ENCODE data around the gene ARHGAP35.
"Not testable (repeated sequence)": the region's sequence is repeated elsewhere in the genome, so short reads cannot be mapped to it uniquely, and the experiment has no call there.

The ARHGAP35 gene

GRCh38 chr19:46844067-46844489 lies 16.7 kb upstream of the ARHGAP35 start:
- DNase-seq (ENCODE audit: low spot score) = no peak

- DNase-seq (ENCODE audit: low spot score) = no peak
Measured at GRCh38 chr19:46845959-46846459, 14.8 kb upstream of the ARHGAP35 start.

- DNase-seq (ENCODE audit: low spot score) = no peak
Measured at GRCh38 chr19:46847528-46847927, 13.3 kb upstream of the ARHGAP35 start.

GRCh38 chr19:46848389-46848788 lies 12.4 kb upstream of the ARHGAP35 start:
- DNase-seq (ENCODE audit: low spot score) = no peak

- DNase-seq (ENCODE audit: low spot score) = no peak
Measured at GRCh38 chr19:46849610-46850009, 11.2 kb upstream of the ARHGAP35 start.

GRCh38 chr19:46850228-46851203 lies 10.3 kb upstream of the ARHGAP35 start, which contains the start of gene AP2S1:
Gene AP2S1 (minus strand): TSS chr19:46850846. CDS start chr19:46850766, 80 bp downstream.
- peak; percentile 91 for DNase-seq (ENCODE audit: low spot score)

- DNase-seq (ENCODE audit: low spot score) = no peak
Measured at GRCh38 chr19:46852830-46853229, 8.0 kb upstream of the ARHGAP35 start.

GRCh38 chr19:46854698-46855097 lies 6.1 kb upstream of the ARHGAP35 start:
- DNase-seq (ENCODE audit: low spot score) = not testable (repeated sequence)

GRCh38 chr19:46856062-46857022 lies 4.5 kb upstream of the ARHGAP35 start:
- DNase-seq (ENCODE audit: low spot score) = peak; percentile 88

- no peak for DNase-seq (ENCODE audit: low spot score)
Measured at GRCh38 chr19:46859637-46860124, 1.1 kb upstream of the ARHGAP35 start.

- DNase-seq (ENCODE audit: low spot score) = peak; percentile 86
Measured at GRCh38 chr19:46860125-46860845, 512 bp upstream of the ARHGAP35 start.

GRCh38 chr19:46861691-46862502 lies 1.1 kb downstream of the ARHGAP35 start:
- DNase-seq (ENCODE audit: low spot score) = no peak

GRCh38 chr19:46862503-46862834 lies 1.7 kb downstream of the ARHGAP35 start:
- DNase-seq (ENCODE audit: low spot score) = no peak

GRCh38 chr19:46862974-46863632 lies 2.3 kb downstream of the ARHGAP35 start:
- no peak for DNase-seq (ENCODE audit: low spot score)

- peak; percentile 75 for DNase-seq (ENCODE audit: low spot score)
Measured at GRCh38 chr19:46863818-46864629, 3.2 kb downstream of the ARHGAP35 start.

- no peak for DNase-seq (ENCODE audit: low spot score)
Measured at GRCh38 chr19:46866407-46867136, 5.8 kb downstream of the ARHGAP35 start.

GRCh38 chr19:46867170-46867569 lies 6.4 kb downstream of the ARHGAP35 start:
- no peak for DNase-seq (ENCODE audit: low spot score)

GRCh38 chr19:46868025-46868802 lies 7.4 kb downstream of the ARHGAP35 start:
- no peak for DNase-seq (ENCODE audit: low spot score)

Measured in iPS-NIHi11 (cell line).